GM12878 (cell line): ENCODE results near the gene SLC35E4. TPM values are rescaled to one million over a fixed set of nuclear protein-coding genes. Genes with fewer than 3 reads are reported as not detected.

Source experiments
- ATAC-seq: fragments of 200-7000 bp; cut with Tn5 transposase; 3 replicates; pipeline ENCODE4 v1.9.1; 2020; ENCODE audit warnings: mild to moderate bottlenecking, moderate library complexity
- BruUV-seq: library from RNA; stranded (reverse); fragments of 400-500 nt; replicated peaks from 2 replicates; lab custom pipeline; 2021; lab: Mats Ljungman, UMichigan
- CTCF ChIA-PET: fragments of 300-600 bp; sonication (Branson Sonifier 250); formaldehyde crosslinking; extraction: SDS; loops from one replicate; lab custom pipeline; 2021; ENCODE audit warnings: inconsistent platforms; lab: Yijun Ruan, JAX
- POLR2A ChIA-PET: fragments of 350-600 bp; formaldehyde crosslinking; extraction: SDS; loops from one replicate; lab custom pipeline; 2021; ENCODE audit warnings: inconsistent platforms; lab: Charles Lee
- RAD21 ChIA-PET: fragments of 300-600 bp; sonication (Branson Sonifier 250); formaldehyde crosslinking; loops from one replicate; lab custom pipeline; 2023; ENCODE audit warnings: antibody characterized with exemption; ENCODE audit not compliant: unreplicated experiment; lab: Charles Lee
- SMC1A ChIA-PET: fragments of 300-600 bp; sonication (Branson Sonifier 250); formaldehyde crosslinking; loops from one replicate; lab custom pipeline; 2023; ENCODE audit not compliant: unreplicated experiment, uncharacterized antibody; lab: Charles Lee
- DNase-seq: peaks from one replicate; pipeline ENCODE4 v3.0.0-alpha.2; 2011; ENCODE audit warnings: low read depth, low spot score
- FAIRE-seq: peaks from 3 replicates; lab custom pipeline; 2011; peaks lifted over from hg19 to GRCh38; lab: Jason Lieb, UNC
- H2AFZ ChIP-seq: 2 replicates; pipeline ENCODE4 v1.6.0; 2011; ENCODE audit warnings: low read depth, low read length, control low read depth; ENCODE audit not compliant: control insufficient read depth
- H3K27ac ChIP-seq: 2 replicates; pipeline ENCODE4 v1.5.1; 2011; ENCODE audit warnings: control low read depth; ENCODE audit not compliant: control insufficient read depth, insufficient read depth
- H3K27me3 ChIP-seq, 2 experiments: replicated peaks in 1 of 2; 2 replicates each; pipeline versions ENCODE4 v1.6.0 to v1.6.1; 2011; ENCODE audit warnings: low read length in 1 of 2; ENCODE audit not compliant: control insufficient read depth in 2 of 2, insufficient read depth in 2 of 2
- H3K36me3 ChIP-seq, 2 experiments: 2 replicates each; pipeline ENCODE4 v1.5.1; 2011; ENCODE audit warnings: low read length in 1 of 2; ENCODE audit not compliant: control insufficient read depth in 2 of 2, insufficient read depth in 2 of 2
- H3K4me1 ChIP-seq: 2 replicates; pipeline ENCODE4 v1.6.1; 2011; ENCODE audit warnings: mild to moderate bottlenecking, low read length, moderate library complexity, mixed read lengths; ENCODE audit not compliant: control insufficient read depth, insufficient read depth
- H3K4me2 ChIP-seq: 2 replicates; pipeline ENCODE4 v1.6.0; 2011; ENCODE audit warnings: control low read depth; ENCODE audit not compliant: control insufficient read depth, insufficient read depth
- H3K4me3 ChIP-seq: fragments of 200-600 bp; sonication (generic); 2 replicates; pipeline ENCODE4 v1.5.1; 2016
- H3K79me2 ChIP-seq: 2 replicates; pipeline ENCODE4 v1.6.0; 2011; ENCODE audit warnings: low read length; ENCODE audit not compliant: control insufficient read depth, insufficient read depth
- H3K9ac ChIP-seq: 2 replicates; pipeline ENCODE4 v1.8.0; 2011; ENCODE audit warnings: low read length, control low read depth, mixed read lengths; ENCODE audit not compliant: control insufficient read depth, insufficient read depth
- H3K9me3 ChIP-seq: replicated peaks from 3 replicates; pipeline ENCODE4 v1.5.1; 2011; ENCODE audit warnings: mild to moderate bottlenecking, low read length; ENCODE audit not compliant: control insufficient read depth, insufficient read depth
- H4K20me1 ChIP-seq: 2 replicates; pipeline ENCODE4 v1.6.0; 2011; ENCODE audit not compliant: control insufficient read depth, insufficient read depth
- BHLHE40 ChIP-seq, 2 experiments: fragments of 450-650 bp in 1 of 2; IDR thresholded peaks; 2 replicates each; pipeline ENCODE4 v1.6.1; 2011 to 2017; ENCODE audit warnings: low read depth in 2 of 2, borderline replicate concordance in 1 of 2, improper control_type of control experiment in 1 of 2, low read length in 1 of 2, mild to moderate bottlenecking in 1 of 2
- CHD2 ChIP-seq: IDR thresholded peaks from 2 replicates; pipeline ENCODE4 v1.6.1; 2011; ENCODE audit warnings: low read depth, low read length, improper control_type of control experiment, borderline replicate concordance
- EGR1 ChIP-seq, 2 experiments: IDR thresholded peaks; 1 replicate in 1 of 2; 2 replicates in 1 of 2; pipeline ENCODE4 v1.6.1; 2011 to 2012; ENCODE audit warnings: low read depth in 2 of 2, low read length in 2 of 2, borderline replicate concordance in 1 of 2, mild to moderate bottlenecking in 1 of 2, moderate library complexity in 1 of 2
- EZH2 ChIP-seq: IDR thresholded peaks from 2 replicates; pipeline ENCODE4 v1.6.1; 2012; ENCODE audit warnings: low read depth, mild to moderate bottlenecking, control low read depth, inconsistent platforms, low read length, borderline replicate concordance; ENCODE audit not compliant: control insufficient read depth
- FOXM1 ChIP-seq: IDR thresholded peaks from 2 replicates; pipeline ENCODE4 v1.6.1; 2012; ENCODE audit warnings: low read depth, mild to moderate bottlenecking, inconsistent platforms, low read length, moderate library complexity
- GABPA ChIP-seq: IDR thresholded peaks from 2 replicates; pipeline ENCODE4 v1.6.1; 2014; ENCODE audit warnings: antibody characterized with exemption, low read depth, mild to moderate bottlenecking, inconsistent platforms
- YY1 ChIP-seq: IDR thresholded peaks from 2 replicates; pipeline ENCODE4 v1.6.1; 2011; ENCODE audit warnings: low read depth, mild to moderate bottlenecking, low read length
- WGBS: methylation state at CpG from one replicate; pipeline ENCODE4 v1.1.6; 2016; ENCODE audit warnings: low lambda C conversion rate; ENCODE audit not compliant: insufficient replicate concordance, insufficient coverage; ENCODE audit errors: missing lambda C conversion rate; 5-methylcytosine and 5-hydroxymethylcytosine counted together
- in situ Hi-C: fragments of 300-500 bp; cut with MboI; formaldehyde crosslinking; loops from 9 replicates; pipeline ENCODE4 v1.14.3; 2018; ENCODE audit warnings: mixed read lengths
- intact Hi-C: fragments of 100-400 bp; cut with micrococcal nuclease; formaldehyde crosslinking; loops from one replicate; pipeline ENCODE4 v1.14.2; 2022; ENCODE audit not compliant: unreplicated experiment
- polyA plus RNA-seq, 11 experiments: library from polyadenylated mRNA; depleted of rRNA in 4 of 11; unstranded in 6 of 11; stranded (reverse) in 5 of 11; fragments of >200 nt; fragmentation: Nextera tagmentation in 4 of 11; fragmentation: Illumina TruSeq in 1 of 11; extraction: Ambion mirVana in 4 of 11; extraction: Trizol in 1 of 11; gene quantifications; 1 replicate in 1 of 11; 2 replicates in 10 of 11; pipeline versions ENCODE4 v1.2.1 to v1.2.3, GENCODE V29; 2011 to 2016; ENCODE audit warnings: inconsistent platforms in 2 of 11, missing spikeins in 2 of 11, low read depth in 1 of 11
- total RNA-seq, 4 experiments: library from RNA; depleted of rRNA in 3 of 4; stranded (reverse); fragments of >200 nt in 3 of 4; fragmentation: Illumina TruSeq in 1 of 4; extraction: Trizol in 1 of 4; gene quantifications; 2 replicates each; pipeline versions ENCODE4 v1.2.1 to v1.2.3, GENCODE V29; 2013 to 2021
- TF ChIP-seq, protein P1 (sequence below): fragments of 450-650 bp; IDR thresholded peaks from 2 replicates; pipeline ENCODE4 v1.6.1; 2017; ENCODE audit warnings: antibody characterized with exemption, mild to moderate bottlenecking, moderate library complexity
- TF ChIP-seq, protein P2 (sequence below): fragments of 450-650 bp; IDR thresholded peaks from 2 replicates; pipeline ENCODE4 v1.6.1; 2017; ENCODE audit warnings: mild to moderate bottlenecking, moderate library complexity
- TF ChIP-seq, protein P3 (sequence below): fragments of 450-650 bp; IDR thresholded peaks from 2 replicates; pipeline ENCODE4 v1.6.1; 2017; ENCODE audit warnings: mild to moderate bottlenecking, low read depth, inconsistent platforms; ENCODE audit not compliant: poor library complexity, severe bottlenecking
- TF ChIP-seq, protein P4 (sequence below): fragments of 450-650 bp; IDR thresholded peaks from 2 replicates; pipeline ENCODE4 v1.6.1; 2017; ENCODE audit warnings: borderline replicate concordance

SLC35E4 gene
- total and polyA plus RNA-seq, 10 of the 15 experiments (the other 5 are each of a cell fraction or from before 2014, with no cell fraction given): 0.16 to 5.3 (median 2.9) TPM; not detected in 1

DNA sequence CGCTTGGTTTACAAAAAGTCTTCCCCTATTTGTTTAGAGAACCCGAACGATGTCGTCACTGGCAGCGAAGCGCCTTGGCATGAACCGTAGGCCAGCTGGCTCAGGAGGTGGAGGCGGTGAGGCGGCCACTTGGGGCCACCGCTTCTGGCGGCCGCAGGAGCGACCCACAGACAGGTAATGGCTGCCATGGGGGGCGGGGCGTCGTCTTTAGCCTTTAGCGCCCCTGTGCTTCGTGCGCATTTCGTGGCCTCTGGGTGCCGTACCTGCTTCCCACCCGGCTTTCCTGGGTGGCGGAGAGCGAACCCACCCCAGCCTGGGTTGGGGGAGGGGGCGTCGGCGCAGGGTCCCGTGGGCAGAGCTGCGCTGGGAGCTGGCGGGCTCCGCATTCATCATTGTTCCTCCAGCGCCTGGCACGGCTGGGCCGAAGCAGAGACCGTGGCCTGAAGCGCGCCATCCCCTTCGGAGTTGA is 58.6 kb downstream of the SLC35E4 start:
- ATAC-seq: peak; percentile 90
- Histone ChIP-seq H2AFZ (peak overlapping the region; percentile 83), H3K9me3 (no peaks in the 10 kb centered on the region), H3K27ac (no peak overlapping the region), H3K36me3 (no peaks in the 10 kb centered on the region), H3K27me3 (no peaks in the 10 kb centered on the region; a peak in 1 of 4 replicates), H3K9ac (peak overlapping the region; percentile 69), H3K4me1 (no peaks in the 10 kb centered on the region; the same call in 1 of the 2 replicates), H3K79me2 (no peaks in the 10 kb centered on the region), H3K4me3 (peak overlapping the region; percentile 87; the same call in 1 of the 2 replicates), H3K4me2 (peak overlapping the region; percentile 95), H4K20me1 (no peaks in the 10 kb centered on the region)
- ChIA-PET POLR2A (interaction anchor here (1.2 kb wide), 1 partner anchor 60 kb away, joined by 4 read pairs; no protein-coding TSS in a partner anchor), RAD21 (interaction anchor here (1.2 kb wide), 1 partner anchor 61 kb away, joined by 3 read pairs; no protein-coding TSS in a partner anchor), CTCF (interaction anchor here (0.9 to 2.0 kb wide), 3 partner anchors 12 to 61 kb away, joined by 4 to 7 read pairs (median 5); partner anchors contain the start of gene SLC35E4), SMC1A (interaction anchor here (0.9 to 1.3 kb wide), 2 partner anchors 50 to 61 kb away, joined by 3 to 8 read pairs; no protein-coding TSS in a partner anchor)
- in situ Hi-C loops: no loop called here
- no TSS peak for BruUV-seq
- DNase-seq: no peak
- 4% methylated on average over 35 of the region's 38 CpGs for WGBS
- intact Hi-C loops: no loop called here
- no peak for FAIRE-seq
- TF ChIP-seq FOXM1 (no peak), BHLHE40 (IDR thresholded peaks at IDR 0.05; ENCODE audit: borderline replicate concordance in 1 of 2, low read depth in 2 of 2, low read length in 1 of 2) (peak in 1 of 2 experiments; percentile 70; a peak in 2 of 4 replicates), EZH2 (no peak), CHD2 (0 out of 2 replicates have a peak, but pooled peaks have one; percentile 33), EGR1 (IDR thresholded peaks at IDR 0.05; ENCODE audit: borderline replicate concordance in 1 of 2, low read depth in 2 of 2, low read length in 2 of 2) (no peak), GABPA (no peak), YY1 (peak; percentile 94)
- TF ChIP-seq, protein P1, sequence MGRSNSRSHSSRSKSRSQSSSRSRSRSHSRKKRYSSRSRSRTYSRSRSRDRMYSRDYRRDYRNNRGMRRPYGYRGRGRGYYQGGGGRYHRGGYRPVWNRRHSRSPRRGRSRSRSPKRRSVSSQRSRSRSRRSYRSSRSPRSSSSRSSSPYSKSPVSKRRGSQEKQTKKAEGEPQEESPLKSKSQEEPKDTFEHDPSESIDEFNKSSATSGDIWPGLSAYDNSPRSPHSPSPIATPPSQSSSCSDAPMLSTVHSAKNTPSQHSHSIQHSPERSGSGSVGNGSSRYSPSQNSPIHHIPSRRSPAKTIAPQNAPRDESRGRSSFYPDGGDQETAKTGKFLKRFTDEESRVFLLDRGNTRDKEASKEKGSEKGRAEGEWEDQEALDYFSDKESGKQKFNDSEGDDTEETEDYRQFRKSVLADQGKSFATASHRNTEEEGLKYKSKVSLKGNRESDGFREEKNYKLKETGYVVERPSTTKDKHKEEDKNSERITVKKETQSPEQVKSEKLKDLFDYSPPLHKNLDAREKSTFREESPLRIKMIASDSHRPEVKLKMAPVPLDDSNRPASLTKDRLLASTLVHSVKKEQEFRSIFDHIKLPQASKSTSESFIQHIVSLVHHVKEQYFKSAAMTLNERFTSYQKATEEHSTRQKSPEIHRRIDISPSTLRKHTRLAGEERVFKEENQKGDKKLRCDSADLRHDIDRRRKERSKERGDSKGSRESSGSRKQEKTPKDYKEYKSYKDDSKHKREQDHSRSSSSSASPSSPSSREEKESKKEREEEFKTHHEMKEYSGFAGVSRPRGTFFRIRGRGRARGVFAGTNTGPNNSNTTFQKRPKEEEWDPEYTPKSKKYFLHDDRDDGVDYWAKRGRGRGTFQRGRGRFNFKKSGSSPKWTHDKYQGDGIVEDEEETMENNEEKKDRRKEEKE: no peak
- TF ChIP-seq, protein P2, sequence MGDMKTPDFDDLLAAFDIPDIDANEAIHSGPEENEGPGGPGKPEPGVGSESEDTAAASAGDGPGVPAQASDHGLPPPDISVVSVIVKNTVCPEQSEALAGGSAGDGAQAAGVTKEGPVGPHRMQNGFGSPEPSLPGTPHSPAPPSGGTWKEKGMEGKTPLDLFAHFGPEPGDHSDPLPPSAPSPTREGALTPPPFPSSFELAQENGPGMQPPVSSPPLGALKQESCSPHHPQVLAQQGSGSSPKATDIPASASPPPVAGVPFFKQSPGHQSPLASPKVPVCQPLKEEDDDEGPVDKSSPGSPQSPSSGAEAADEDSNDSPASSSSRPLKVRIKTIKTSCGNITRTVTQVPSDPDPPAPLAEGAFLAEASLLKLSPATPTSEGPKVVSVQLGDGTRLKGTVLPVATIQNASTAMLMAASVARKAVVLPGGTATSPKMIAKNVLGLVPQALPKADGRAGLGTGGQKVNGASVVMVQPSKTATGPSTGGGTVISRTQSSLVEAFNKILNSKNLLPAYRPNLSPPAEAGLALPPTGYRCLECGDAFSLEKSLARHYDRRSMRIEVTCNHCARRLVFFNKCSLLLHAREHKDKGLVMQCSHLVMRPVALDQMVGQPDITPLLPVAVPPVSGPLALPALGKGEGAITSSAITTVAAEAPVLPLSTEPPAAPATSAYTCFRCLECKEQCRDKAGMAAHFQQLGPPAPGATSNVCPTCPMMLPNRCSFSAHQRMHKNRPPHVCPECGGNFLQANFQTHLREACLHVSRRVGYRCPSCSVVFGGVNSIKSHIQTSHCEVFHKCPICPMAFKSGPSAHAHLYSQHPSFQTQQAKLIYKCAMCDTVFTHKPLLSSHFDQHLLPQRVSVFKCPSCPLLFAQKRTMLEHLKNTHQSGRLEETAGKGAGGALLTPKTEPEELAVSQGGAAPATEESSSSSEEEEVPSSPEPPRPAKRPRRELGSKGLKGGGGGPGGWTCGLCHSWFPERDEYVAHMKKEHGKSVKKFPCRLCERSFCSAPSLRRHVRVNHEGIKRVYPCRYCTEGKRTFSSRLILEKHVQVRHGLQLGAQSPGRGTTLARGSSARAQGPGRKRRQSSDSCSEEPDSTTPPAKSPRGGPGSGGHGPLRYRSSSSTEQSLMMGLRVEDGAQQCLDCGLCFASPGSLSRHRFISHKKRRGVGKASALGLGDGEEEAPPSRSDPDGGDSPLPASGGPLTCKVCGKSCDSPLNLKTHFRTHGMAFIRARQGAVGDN: peak; percentile 39; the same call in 1 of the 2 replicates
- TF ChIP-seq, protein P3, sequence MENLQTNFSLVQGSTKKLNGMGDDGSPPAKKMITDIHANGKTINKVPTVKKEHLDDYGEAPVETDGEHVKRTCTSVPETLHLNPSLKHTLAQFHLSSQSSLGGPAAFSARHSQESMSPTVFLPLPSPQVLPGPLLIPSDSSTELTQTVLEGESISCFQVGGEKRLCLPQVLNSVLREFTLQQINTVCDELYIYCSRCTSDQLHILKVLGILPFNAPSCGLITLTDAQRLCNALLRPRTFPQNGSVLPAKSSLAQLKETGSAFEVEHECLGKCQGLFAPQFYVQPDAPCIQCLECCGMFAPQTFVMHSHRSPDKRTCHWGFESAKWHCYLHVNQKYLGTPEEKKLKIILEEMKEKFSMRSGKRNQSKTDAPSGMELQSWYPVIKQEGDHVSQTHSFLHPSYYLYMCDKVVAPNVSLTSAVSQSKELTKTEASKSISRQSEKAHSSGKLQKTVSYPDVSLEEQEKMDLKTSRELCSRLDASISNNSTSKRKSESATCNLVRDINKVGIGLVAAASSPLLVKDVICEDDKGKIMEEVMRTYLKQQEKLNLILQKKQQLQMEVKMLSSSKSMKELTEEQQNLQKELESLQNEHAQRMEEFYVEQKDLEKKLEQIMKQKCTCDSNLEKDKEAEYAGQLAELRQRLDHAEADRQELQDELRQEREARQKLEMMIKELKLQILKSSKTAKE: no peak
- TF ChIP-seq, protein P4, sequence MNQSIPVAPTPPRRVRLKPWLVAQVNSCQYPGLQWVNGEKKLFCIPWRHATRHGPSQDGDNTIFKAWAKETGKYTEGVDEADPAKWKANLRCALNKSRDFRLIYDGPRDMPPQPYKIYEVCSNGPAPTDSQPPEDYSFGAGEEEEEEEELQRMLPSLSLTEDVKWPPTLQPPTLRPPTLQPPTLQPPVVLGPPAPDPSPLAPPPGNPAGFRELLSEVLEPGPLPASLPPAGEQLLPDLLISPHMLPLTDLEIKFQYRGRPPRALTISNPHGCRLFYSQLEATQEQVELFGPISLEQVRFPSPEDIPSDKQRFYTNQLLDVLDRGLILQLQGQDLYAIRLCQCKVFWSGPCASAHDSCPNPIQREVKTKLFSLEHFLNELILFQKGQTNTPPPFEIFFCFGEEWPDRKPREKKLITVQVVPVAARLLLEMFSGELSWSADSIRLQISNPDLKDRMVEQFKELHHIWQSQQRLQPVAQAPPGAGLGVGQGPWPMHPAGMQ: no peak
